ENCODE measurements around the gene FANCL.
A peak's percentile ranks its signal among the peaks of the same experiment; 100 is the strongest.
"Not testable (repeated sequence)": the region's sequence is repeated elsewhere in the genome, so short reads cannot be mapped to it uniquely, and the experiment has no call there.

Gene FANCL

DNA sequence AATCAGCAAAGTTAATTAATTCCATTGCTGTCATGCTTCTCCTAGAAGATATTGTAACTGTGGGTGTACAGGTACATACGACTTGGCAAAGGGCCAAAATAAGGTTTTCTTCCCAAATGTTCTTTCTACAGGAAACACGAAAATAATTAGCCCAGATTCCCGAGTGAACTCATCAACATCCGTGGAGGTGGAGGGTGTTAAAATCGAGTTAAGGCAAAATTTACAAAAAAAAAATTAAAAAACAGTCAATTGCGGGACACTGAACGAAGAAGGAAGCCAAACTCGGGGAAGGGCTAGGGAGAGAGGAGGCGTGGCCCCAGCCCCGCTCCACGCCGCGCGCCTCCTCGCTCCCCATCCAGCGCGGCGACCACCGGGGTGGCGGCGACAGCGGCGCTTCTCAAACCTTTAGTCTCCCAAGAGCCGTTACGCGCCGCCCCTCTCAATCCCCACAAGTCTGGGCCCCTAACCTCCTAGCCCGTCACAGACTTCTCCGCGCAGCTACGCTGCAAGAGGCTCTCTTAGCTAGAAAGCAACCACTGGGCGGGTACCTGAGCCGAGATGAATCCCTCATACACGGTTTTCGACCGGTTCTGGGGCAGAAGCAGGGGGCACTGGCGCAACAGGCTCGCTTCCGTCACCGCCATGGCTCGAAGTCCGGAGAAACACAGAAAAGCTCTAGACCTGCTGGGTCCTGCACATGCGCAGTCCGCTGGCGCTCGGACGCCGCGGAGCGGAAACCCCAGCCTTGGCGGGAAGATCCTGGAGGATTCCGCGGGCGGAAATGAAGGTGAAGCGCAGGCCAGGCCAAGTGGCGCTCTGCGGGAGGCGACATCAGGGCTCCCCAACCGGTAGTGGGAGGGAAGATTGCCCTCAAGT, at the start of gene FANCL:
TSS of gene FANCL (minus strand) at position 656 of the 876 bp plus-strand sequence. CDS start at position 644, 12 bp downstream.
- peak; percentile 46 to 72 (median 68) for DNase-seq (ENCODE audit: low read depth in 4 of 4, low spot score in 1 of 4)

DNA sequence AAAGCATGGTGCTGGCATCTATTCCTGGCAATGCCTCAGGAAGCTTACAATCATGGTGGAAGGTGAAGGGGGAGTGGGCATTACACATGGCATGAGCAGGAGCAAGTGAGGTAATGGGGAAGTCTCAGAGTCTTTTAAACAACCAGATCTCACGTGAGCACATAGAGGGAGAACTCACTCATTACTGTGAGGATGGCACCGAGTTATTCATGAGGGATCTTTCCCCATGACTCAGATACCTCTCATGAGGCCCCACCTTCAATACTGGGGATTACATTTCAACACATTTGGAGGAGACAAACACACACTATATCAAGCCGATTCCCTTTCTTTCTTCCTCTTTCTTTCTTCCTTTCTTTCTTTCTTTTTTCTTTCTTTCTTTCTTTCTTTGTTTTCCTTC, 47.9 kb upstream of the FANCL start:
- DNase-seq (ENCODE audit: low read depth in 4 of 4, low spot score in 1 of 4) = no peak

DNA sequence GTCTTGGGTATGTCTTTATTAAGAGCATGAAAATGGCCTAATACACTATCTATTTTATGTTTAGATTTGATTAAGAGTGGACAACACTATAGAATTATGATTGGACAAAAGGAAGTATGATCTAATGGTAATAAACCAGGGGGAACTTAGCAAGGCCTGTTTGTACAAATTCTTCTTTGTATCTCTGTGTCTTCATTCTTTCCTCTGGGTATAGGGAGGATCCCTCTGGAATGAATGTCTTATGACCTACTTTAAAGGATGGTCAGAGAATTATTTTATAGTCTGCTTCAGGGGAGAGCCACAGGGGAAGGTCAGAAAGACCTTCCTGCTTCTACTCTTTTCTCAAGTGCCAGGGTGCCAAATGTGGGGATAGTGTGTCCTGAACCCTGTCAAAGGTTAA, 42.8 kb upstream of the FANCL start:
- no peak for DNase-seq (ENCODE audit: low read depth in 4 of 4, low spot score in 1 of 4)

DNA sequence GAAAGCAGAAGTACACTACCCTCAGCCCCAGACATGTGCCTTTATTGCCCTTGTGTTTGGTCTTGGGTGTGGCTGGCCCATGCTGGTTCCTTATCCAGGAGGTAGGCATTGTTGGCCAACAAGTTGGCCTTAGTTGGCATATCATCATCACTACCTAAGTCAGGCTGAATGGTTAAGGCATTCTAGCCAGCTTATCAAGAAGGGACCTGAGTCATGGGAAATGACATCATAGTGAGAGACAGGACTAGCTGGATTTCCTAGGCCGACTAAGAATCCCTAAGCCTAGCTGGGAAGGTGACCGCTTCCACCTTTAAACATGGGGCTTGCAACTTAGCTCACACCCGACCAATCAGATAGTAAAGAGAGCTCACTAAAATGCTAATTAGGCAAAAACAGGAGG, 34.0 kb upstream of the FANCL start:
- not testable (repeated sequence) for DNase-seq (ENCODE audit: low read depth in 4 of 4, low spot score in 1 of 4)

DNA sequence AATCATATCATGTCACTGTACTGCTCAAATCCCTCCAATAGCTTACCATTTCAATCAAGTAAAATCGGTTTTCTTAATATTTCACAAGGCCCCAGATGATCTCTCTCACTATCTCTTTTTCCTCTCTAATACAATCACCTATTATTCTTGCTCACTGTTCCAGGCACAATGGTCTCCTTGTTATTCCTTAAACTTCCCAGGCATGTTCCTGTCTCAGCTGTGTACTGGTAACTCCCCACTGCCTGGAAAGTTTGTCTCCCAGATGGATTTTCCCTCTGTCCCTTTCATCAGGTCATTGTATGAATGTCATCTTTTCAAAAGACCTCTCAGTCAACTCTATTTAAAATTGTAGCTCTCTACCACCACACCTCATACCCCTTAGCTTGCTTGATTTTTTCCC, 30.7 kb upstream of the FANCL start:
- no peak for DNase-seq (ENCODE audit: low read depth in 4 of 4, low spot score in 1 of 4)

DNA sequence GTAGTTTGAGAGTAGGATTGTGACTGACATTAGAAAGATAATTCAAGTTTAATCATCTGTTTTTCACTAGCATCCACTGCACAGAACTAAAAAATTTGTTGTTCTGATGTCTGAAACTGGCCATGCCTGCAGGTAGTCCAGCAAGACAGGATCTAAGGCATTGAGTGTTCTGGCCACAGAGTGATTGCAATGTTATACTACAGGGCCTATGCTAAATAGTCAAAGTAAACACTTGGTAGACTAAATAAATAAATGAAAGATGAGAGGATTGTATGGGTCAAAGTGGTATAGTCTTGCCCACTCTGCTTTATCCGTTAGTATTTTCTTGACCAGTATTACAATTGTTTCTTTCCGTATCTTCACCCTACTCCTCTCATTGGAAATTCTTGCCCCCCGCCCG, 27.6 kb upstream of the FANCL start:
- DNase-seq (ENCODE audit: low read depth in 4 of 4, low spot score in 1 of 4) = no peak

DNA sequence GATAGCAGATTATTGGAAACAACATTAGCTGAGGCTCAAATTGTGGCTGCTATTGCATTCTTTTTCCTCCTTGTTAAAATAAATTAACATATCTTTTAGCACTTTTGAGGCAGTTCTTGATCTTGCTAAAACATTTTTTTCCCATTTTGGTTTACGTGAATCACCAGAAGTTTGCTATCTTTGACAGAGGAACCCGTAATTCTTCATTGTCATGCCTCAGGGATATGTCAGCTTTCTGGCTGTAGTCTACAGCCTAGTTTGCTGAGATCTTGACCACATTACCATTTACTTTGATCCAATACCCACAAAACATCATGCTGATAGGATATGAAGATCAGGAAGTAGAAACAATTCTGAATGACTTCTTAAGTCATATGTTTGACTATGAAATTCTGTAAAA, 25.1 kb upstream of the FANCL start:
- no peak for DNase-seq (ENCODE audit: low read depth in 4 of 4, low spot score in 1 of 4)

DNA sequence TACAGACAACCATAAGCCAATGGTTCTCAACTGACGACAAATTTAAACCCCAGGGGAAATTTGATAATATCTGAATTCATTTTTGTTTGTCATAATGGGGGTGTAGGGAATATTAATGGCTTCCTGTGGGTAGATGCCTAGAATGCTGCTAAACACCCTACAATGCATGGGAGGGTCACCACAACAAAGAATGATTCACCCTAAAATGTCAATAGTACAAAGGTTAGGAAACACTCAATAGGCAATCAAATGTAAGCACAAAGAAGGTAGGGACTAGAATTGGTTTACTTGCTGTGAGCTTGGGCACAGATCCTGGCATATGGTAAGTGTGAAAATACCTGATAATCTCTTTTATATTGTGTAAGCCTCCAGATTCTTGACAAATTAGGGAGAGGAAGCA, 20.1 kb upstream of the FANCL start:
- no peak for DNase-seq (ENCODE audit: low read depth in 4 of 4, low spot score in 1 of 4)

DNA sequence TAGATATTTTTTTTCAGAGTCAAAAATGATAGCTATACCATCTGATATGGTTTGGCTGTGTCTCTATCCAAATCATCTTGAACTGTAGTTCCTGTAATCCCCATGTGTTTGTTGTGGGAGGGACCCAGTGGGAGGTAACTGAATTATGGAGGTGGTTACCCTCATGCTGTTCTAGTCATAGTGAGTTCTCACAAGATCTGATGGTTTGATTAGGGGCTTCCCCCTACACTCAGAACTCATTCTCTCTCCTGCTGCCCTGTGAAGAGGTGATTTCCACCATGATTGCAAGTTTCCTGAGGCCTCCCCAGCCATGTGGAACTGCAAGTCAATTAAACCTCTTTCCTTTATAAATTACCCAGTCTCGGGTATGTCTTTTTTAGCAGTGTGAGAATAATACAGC, 17.3 kb upstream of the FANCL start:
- DNase-seq (ENCODE audit: low read depth in 4 of 4, low spot score in 1 of 4) = peak in 2 of 4 experiments; percentile 12 to 17

DNA sequence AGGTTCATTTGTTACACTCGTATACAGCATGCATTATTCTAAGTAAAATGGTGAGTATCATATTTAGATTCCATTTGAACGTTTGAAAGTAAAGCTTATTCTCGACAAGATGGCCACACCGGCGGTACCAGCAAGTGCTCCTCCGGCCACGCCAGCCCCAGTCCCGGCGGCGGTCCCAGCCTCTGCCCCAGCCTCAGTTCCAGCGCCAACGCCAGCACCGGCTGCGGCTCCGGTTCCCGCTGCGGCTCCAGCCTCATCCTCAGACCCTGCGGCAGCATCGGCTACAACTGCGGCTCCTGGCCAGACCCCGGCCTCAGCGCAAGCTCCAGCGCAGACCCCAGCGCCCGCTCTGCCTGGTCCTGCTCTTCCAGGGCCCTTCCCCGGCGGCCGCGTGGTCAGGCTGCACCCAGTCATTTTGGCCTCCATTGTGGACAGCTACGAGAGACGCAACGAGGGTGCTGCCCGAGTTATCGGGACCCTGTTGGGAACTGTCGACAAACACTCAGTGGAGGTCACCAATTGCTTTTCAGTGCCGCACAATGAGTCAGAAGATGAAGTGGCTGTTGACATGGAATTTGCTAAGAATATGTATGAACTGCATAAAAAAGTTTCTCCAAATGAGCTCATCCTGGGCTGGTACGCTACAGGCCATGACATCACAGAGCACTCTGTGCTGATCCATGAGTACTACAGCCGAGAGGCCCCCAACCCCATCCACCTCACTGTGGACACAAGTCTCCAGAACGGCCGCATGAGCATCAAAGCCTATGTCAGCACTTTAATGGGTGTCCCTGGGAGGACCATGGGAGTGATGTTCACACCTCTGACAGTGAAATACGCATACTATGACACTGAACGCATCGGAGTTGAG, 10.4 kb upstream of the FANCL start:
- not testable (repeated sequence) for DNase-seq (ENCODE audit: low read depth in 4 of 4, low spot score in 1 of 4)

DNA sequence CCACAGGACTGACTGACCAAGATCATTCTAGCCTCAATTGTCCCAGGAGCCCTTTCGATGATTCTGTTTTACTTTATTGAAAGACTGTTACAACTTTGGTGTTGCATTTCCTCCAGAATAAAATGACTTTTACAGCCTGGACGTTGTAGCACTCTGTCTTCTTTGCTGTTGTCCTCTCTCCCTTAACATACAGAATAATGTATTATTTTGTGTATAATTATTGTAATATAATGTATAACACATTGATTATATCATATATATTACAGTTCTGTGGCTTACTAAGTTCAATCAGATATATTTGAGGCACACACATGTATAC, 380 bp upstream of the FANCL start:
- no peak for DNase-seq (ENCODE audit: low read depth in 4 of 4, low spot score in 1 of 4)

DNA sequence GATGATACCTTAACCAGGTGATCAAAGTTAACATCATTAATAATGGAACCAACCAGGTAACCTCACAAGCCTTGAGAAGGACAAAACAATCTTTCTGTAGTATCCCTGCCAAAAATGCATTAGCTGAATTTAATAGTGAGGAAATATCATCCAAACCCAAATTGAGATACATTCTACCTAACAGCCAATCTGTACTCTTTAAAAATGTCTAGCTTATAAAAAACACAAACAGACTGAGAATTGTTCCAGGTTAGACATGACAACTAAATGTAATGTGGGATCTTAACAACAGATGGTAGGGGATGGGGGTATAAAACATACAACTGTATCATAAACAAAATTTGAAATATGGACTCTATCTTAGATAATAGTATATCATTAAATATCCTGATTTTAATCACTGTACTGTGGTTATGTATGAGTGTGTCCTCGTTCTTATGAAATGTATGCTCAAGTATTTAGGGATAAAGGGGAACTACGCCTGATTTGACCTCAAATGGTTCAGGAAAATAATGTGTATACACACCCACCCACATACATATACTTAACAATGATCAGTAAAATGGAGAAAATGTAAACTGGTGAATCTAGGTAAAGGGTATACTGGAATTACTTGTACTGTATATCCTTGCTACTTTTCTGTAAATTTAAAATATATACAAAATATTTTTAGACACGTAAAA, 1.7 kb downstream of the FANCL start:
- no peak for DNase-seq (ENCODE audit: low read depth in 4 of 4, low spot score in 1 of 4)

DNA sequence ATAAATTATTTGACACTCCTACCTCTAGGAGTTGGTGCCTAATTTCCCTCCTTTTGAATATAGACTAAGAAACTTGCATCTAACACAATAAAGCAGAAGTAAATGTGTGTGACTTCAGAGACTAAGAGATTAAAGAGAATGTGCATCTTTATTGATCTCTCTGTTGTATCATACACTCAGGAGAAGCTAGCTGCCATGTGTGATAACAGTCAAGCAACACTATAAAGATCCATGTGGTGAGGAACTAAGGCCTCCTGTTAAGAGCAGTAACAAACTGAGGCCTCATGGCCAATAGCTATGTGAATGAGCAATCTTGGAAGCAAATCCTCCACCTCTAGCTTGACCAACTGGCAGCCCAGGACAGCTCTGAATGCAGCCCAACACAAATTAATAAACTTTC, 3.4 kb downstream of the FANCL start:
- no peak for DNase-seq (ENCODE audit: low read depth in 4 of 4, low spot score in 1 of 4)

DNA sequence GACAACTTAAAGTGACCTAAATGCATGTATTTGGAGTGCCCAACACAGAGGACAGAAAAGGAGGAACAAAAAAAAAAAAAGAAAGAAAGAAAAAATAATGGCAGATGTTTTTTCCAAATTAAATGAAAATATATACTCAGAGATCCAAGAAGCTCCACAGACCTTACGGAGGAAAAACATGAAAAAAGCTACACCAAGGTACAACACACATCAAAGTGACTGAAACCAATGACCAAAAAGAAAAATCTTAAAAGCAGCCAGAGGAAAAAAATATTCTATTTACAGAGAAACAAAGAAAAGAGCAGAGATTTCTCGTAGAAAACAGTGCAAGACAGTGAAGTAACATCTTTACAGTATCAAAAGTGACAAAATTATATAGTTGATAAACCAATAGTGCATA, 5.1 kb downstream of the FANCL start:
- DNase-seq (ENCODE audit: low read depth in 4 of 4, low spot score in 1 of 4) = no peak

DNA sequence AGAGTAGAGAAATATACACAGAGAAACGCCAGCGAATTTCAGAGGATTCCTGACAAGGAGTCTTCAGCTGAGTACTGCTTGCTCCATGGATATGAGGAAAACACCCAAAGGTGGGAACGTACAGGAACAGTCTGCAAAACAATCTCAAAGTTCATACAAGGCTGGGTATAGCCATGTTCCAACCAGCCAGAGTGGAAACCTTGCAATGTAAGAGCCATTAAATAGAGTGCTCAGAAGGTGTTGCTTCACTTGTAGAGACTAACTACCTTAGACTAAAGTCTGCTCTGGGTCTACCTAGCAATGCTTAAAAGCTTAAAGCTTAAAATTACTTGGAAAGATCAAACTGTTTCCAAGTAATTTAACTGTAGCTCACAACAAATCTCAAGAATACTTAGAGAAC, 6.0 kb downstream of the FANCL start:
- no peak for DNase-seq (ENCODE audit: low read depth in 4 of 4, low spot score in 1 of 4)

DNA sequence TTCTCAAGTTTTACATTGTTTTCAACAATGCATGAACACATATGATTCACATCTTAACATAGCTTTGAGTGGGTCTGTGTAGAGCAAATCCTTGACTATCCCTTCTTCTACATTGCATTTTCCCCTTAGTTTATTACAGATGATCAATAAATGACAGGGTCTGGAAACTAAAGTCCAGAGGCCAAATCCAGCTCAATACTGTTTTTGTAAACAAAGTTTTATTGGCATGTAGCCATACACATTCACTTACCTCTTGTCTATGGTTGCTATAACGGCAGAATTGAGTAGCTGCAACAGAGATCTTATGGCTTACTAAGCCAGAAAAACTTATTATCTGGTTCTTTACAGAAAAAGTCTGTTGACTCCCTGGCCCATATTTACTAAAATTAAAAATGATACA, 12.8 kb downstream of the FANCL start:
- DNase-seq (ENCODE audit: low read depth in 4 of 4, low spot score in 1 of 4) = no peak

DNA sequence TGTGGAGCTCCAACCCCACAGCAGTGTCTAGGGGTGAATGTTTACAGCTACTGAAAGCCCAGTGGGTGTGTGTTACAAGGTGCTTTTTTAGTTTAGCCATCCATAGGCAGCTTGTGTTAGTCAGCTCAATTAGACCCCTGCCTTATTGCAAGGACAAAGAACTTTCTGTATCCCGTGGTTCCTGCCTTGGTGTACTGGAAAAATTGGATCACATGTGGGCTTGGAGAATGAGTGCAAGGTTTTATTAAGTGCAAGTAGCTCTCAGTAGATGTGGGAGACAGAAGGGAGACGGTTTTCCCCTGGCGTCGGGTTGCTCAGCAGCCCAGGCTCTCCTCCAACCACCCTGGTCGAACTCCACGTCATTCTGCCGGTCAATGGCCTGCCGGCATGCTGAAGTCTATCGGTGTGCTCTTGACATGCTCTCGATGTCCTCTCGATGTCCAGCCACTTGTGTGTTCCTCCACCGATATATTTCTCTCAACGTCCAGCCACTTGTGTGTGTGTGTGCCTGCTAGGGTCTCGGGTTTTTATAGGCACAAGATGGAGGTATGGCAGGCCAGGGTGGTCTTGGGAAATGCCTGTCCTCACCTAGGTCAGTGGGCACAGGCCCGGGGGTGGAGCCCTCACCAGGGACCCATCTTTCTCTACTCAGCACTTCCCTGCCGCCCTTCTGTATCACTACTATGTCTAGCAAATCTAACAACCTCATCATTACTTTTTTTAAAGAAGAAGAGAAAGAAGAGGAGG, 13.8 kb downstream of the FANCL start:
- no peak for DNase-seq (ENCODE audit: low read depth in 4 of 4, low spot score in 1 of 4)

DNA sequence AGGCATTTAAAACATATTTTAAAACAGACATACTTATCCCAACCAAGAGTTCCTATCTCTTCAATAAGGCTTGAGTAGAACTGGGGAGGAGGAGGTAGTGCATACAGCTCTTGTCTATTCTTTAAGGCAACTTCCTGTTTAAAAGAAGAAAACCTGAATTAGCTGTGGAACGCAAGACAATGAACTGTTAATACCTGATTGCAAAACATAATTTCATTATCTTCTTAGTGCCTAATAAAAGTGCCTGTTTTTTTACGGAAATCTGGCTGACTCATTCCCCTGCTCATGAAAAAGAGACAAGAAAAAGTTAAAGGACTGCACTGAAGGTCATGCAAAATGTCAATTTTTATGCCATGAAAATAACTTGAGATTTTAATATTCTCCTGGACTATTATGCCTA, 19.2 kb downstream of the FANCL start:
- no peak for DNase-seq (ENCODE audit: low read depth in 4 of 4, low spot score in 1 of 4)

DNA sequence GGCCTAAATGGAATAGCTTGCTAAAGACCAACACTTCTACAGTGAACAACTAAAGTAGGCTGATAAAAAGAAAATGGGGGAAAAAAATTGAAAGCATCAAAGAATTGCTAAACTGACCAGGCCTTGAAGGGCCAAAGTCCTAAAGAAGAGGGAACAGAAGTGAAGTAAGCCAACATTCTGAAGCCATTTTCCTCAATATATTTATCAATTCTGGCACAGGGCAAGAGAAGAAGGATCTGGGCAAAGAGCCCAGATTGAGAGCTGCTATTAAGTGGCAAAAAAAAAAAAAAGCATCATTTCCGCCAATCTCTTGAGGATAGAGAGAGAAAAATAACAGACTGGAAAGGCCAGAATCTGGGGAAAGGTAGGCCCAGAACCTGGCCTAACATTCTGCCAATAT, 25.7 kb downstream of the FANCL start:
- no peak for DNase-seq (ENCODE audit: low read depth in 4 of 4, low spot score in 1 of 4)

DNA sequence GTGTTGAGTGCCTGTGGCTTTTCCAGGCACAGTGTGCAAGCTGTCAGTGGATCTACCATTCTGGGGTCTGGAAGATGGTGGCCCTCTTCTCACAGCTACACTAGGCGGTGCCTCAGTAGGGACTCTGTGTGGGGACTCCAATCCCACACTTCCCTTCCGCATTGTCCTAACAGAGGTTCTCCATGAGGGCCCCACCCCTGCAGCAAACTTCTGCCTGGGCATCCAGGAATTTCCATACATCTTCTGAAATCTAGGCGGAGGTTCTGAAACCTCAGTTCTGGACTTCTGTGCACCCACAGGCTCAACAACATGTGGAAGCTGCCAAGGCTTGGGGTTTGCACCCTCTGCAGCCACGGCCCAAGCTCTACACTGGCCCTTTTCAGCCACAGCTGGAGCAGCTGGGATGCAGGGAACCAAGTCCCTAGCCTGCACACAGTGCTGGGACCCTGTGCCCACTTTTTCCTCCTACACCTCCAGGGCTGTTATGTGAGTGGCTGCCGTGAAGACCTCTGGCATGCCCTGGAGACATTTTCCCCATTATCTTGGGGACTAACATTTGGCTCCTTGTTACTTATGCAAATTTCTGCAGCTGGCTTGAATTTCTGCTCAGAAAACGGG, 30.1 kb downstream of the FANCL start:
- not testable (repeated sequence) for DNase-seq (ENCODE audit: low read depth in 4 of 4, low spot score in 1 of 4)

DNA sequence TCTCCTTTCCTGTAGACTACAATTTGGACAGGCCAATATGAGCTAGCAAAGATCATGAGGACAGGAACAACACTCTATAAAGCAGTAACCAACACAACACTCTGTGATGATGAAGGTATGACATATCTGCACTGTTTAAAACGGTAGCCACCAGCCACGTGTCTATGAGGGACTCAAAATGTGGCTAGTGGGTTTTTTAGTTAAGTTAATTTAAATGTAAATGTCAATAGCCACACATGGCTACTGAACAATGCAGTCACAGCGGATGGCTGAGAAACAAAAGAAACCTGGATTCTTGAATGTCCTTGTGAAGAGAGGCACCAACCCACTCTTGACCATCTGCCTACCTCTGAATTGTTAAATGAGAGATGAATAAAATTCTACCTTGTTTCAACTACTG, 33.9 kb downstream of the FANCL start:
- DNase-seq (ENCODE audit: low read depth in 4 of 4, low spot score in 1 of 4) = no peak
